ENCODE results near the gene QKI. TPM values are rescaled to one million over a fixed set of nuclear protein-coding genes. Genes with fewer than 3 reads are reported as not detected.
"Not testable (repeated sequence)": the region's sequence is repeated elsewhere in the genome, so short reads cannot be mapped to it uniquely, and the experiment has no call there.

Gene QKI
- polyA plus RNA-seq, 1 experiment: 143 TPM

DNA sequence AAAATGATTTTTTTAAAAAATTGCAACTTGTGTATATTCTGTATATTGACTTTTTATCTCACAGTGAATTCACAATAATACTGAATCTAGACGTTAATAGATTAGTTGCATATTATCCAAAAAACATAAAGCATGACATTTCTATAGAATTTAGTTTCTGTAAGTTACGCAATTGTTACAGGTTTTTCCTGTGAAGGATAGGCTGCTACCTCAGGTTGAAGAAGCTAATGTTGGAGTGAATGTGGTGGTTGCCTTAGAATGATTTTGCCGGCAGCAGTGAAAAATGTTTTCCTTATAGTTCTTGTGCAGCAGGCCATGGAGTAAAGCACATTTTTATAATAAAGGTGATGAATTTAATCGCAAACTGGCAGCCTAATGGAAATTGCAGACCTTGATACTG, 20.5 kb downstream of the QKI start:
- TF ChIP-seq, protein P1, sequence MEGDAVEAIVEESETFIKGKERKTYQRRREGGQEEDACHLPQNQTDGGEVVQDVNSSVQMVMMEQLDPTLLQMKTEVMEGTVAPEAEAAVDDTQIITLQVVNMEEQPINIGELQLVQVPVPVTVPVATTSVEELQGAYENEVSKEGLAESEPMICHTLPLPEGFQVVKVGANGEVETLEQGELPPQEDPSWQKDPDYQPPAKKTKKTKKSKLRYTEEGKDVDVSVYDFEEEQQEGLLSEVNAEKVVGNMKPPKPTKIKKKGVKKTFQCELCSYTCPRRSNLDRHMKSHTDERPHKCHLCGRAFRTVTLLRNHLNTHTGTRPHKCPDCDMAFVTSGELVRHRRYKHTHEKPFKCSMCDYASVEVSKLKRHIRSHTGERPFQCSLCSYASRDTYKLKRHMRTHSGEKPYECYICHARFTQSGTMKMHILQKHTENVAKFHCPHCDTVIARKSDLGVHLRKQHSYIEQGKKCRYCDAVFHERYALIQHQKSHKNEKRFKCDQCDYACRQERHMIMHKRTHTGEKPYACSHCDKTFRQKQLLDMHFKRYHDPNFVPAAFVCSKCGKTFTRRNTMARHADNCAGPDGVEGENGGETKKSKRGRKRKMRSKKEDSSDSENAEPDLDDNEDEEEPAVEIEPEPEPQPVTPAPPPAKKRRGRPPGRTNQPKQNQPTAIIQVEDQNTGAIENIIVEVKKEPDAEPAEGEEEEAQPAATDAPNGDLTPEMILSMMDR (IDR thresholded peaks at IDR 0.05; ENCODE audit: insufficient read depth, low read depth, low read length): no peak
- CTCF ChIA-PET: no interaction called here
- H3K27me3 ChIP-seq (ENCODE audit: control insufficient read depth, insufficient read depth, low read length): no peaks in the 10 kb centered on the region
- H3K4me3 ChIP-seq (ENCODE audit: low read depth, low read length): no peak overlapping the region
- no peak for DNase-seq (ENCODE audit: low read depth)
- POLR2A ChIA-PET: no interaction called here
- H3K36me3 ChIP-seq (ENCODE audit: control insufficient read depth, insufficient read depth, low read length): no peaks in the 10 kb centered on the region

DNA sequence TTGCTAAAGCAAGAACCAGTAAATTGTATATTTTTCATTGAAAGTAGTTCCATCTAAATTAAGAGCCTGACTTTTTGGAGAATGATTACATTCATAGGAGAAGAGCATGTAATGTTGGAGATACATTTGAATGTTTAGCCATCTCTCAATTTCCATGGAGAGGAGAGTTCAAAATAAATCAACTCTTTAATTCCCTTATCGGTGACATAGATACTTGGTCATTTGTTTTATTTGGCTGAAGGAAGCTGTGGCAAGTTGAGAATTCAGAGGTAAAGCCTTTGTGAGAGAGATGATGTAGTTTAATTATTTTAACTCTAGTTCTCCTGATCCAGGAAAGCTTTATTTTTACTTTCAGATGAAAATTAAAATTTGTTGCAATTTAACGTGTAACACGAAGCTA, 22.3 kb downstream of the QKI start:
- CTCF ChIA-PET: interaction anchor here (1.2 to 1.5 kb wide), 2 partner anchors 21 to 117 kb away, joined by 3 read pairs; no protein-coding TSS in a partner anchor
- no peak for DNase-seq (ENCODE audit: low read depth)
- Histone ChIP-seq H3K27me3 (ENCODE audit: control insufficient read depth, insufficient read depth, low read length) (no peaks in the 10 kb centered on the region), H3K4me3 (ENCODE audit: low read depth, low read length) (no peak overlapping the region), H3K36me3 (ENCODE audit: control insufficient read depth, insufficient read depth, low read length) (no peaks in the 10 kb centered on the region)
- TF ChIP-seq, protein P1 (IDR thresholded peaks at IDR 0.05; ENCODE audit: insufficient read depth, low read depth, low read length): no peak
- POLR2A ChIA-PET: no interaction called here

DNA sequence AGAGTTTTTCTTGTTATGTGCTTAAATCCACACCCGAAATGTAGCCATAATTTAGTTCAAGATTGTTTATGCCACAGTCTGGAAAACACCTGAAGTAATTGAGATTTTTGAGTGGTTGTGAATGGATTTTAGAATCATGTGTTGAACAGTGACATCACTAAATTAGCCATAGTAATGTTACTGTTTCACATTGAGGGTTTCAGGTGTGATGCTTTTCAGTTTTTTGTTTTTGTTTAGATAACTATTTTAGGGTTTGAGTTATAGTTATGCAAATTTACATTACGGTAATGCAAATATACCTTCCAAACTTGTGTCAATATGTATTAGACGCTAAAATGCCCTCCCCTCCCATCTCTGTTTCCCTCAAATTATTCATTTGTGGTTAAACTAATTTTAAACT, 22.9 kb downstream of the QKI start:
- TF ChIP-seq, protein P1 (IDR thresholded peaks at IDR 0.05; ENCODE audit: insufficient read depth, low read depth, low read length): no peak
- POLR2A ChIA-PET: no interaction called here
- CTCF ChIA-PET: interaction anchor here (1.2 to 1.5 kb wide), 2 partner anchors 21 to 117 kb away, joined by 3 read pairs; no protein-coding TSS in a partner anchor
- H3K4me3 ChIP-seq (ENCODE audit: low read depth, low read length): no peak overlapping the region
- no peaks in the 10 kb centered on the region for H3K27me3 ChIP-seq (ENCODE audit: control insufficient read depth, insufficient read depth, low read length)
- DNase-seq (ENCODE audit: low read depth): no peak
- H3K36me3 ChIP-seq (ENCODE audit: control insufficient read depth, insufficient read depth, low read length): no peaks in the 10 kb centered on the region

DNA sequence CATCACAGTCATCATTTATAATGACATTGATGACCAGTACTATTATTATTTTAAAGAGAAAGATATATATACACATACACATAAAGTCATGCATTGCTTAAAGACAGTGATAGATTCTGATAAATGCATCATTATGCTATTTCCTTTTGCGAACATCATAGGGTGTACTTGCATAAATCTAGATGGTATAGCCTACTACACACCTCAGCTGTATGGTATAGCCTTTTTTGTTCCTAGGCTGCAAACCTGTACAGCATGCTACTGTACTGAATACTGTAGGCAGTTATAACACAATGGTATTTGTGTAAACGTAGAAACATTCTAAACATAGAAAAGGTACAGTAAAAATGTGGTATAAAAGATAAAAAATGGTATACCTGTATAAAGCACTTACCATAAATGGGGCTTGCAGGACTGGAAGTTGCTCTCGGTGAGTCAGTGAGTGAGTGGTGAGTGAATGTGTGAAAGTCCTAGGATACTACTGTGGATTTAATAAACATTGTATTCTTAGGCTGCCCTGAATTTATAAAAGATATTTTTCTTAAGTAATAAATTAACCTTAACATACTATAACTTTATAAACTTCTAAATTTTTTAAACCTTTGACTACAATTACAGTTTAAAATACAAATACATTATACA, 23.9 kb downstream of the QKI start:
- ChIA-PET POLR2A (no interaction called here), CTCF (interaction anchor here (1.5 kb wide), 1 partner anchor 22 kb away, joined by 3 read pairs; no protein-coding TSS in a partner anchor)
- H3K36me3 ChIP-seq (ENCODE audit: control insufficient read depth, insufficient read depth, low read length): no peaks in the 10 kb centered on the region
- TF ChIP-seq, protein P1 (IDR thresholded peaks at IDR 0.05; ENCODE audit: insufficient read depth, low read depth, low read length): no peak
- no peak for DNase-seq (ENCODE audit: low read depth)
- no peak overlapping the region for H3K4me3 ChIP-seq (ENCODE audit: low read depth, low read length)
- no peaks in the 10 kb centered on the region for H3K27me3 ChIP-seq (ENCODE audit: control insufficient read depth, insufficient read depth, low read length)

DNA sequence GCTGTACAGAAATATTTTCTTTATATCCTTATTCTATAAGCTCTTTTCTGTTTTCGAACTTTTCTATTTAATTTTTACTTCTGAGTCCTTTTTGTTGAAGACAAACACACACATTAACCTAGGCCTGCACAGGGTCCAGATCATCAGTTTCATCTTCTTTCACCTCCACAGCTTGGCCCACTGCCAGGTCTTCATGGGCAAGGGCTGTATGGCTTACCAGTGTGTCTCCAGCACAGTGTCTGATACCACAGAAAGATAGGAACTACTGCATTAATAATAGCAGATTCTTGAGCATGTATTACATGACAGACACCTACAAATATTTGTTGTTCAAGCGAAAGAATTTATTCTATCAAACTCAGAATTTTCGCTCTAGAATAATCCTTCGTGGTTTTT, 24.4 kb downstream of the QKI start:
- H3K4me3 ChIP-seq (ENCODE audit: low read depth, low read length): no peak overlapping the region
- CTCF ChIA-PET: interaction anchor here (0.7 kb wide), 1 partner anchor 586 kb away, joined by 3 read pairs; no protein-coding TSS in a partner anchor

DNA sequence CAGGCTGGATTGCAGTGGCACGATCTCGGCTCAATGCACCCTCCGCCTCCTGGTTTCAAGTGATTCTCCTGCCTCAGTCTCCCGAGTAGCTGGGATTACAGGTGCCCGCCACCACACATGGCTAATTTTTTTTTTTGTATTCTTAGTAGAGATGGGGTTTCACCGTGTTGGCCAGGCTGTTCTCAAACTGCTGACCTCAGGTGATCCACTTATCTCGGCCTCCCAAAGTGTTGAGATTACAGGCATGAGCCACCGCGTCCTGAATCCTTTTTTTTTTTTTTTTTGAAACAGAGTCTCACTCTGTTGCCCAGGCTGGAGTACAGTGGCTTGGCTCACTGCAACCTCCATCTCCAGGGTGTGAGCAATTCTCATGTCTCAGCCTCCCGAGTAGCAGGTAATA, 24.9 kb downstream of the QKI start:
- H3K36me3 ChIP-seq (ENCODE audit: control insufficient read depth, insufficient read depth, low read length); H3K4me3 ChIP-seq (ENCODE audit: low read depth, low read length); H3K27me3 ChIP-seq (ENCODE audit: control insufficient read depth, insufficient read depth, low read length); DNase-seq (ENCODE audit: low read depth); POLR2A ChIA-PET: not testable (repeated sequence)
- CTCF ChIA-PET: interaction anchor here (0.7 kb wide), 1 partner anchor 586 kb away, joined by 3 read pairs; no protein-coding TSS in a partner anchor

More for the DNA sequence above, 24.4 kb downstream of the QKI start:
- Histone ChIP-seq H3K36me3 (ENCODE audit: control insufficient read depth, insufficient read depth, low read length) (no peaks in the 10 kb centered on the region), H3K27me3 (ENCODE audit: control insufficient read depth, insufficient read depth, low read length) (no peaks in the 10 kb centered on the region)
- no peak for DNase-seq (ENCODE audit: low read depth)
- POLR2A ChIA-PET: no interaction called here
- TF ChIP-seq, protein P1 (IDR thresholded peaks at IDR 0.05; ENCODE audit: insufficient read depth, low read depth, low read length): no peak

Data from BJ (cell line).